B cell (primary cell): ENCODE measurements around the gene CACNG8. TPM values are rescaled to one million over a fixed set of nuclear protein-coding genes. Genes with fewer than 3 reads are reported as not detected.

ENCODE experiments used
- ATAC-seq: fragments of 200-7000 bp; cut with Tn5 transposase; one replicate; pipeline ENCODE4 v1.10.0; 2021; ENCODE audit warnings: low read depth, mild to moderate bottlenecking, moderate number of reproducible peaks, moderate library complexity
- CTCF ChIA-PET: fragments of 350-600 bp; sonication (Branson Sonifier 250); formaldehyde crosslinking; loops from one replicate; lab custom pipeline; 2021; ENCODE audit warnings: antibody characterized with exemption, inconsistent platforms; lab: Charles Lee
- POLR2A ChIA-PET: fragments of 350-600 bp; sonication (Branson Sonifier 250); formaldehyde crosslinking; loops from one replicate; lab custom pipeline; 2021; ENCODE audit warnings: antibody characterized with exemption; lab: Charles Lee
- DNase-seq: peaks from one replicate; pipeline ENCODE4 v3.0.0; 2013
- H2AFZ ChIP-seq: 2 replicates; pipeline ENCODE4 v1.6.1; 2012; ENCODE audit warnings: mild to moderate bottlenecking, low read depth, low read length; ENCODE audit not compliant: insufficient read depth, poor library complexity, severe bottlenecking
- H3K27ac ChIP-seq, 2 donors: 1 replicate in 1 of 2; 2 replicates in 1 of 2; pipeline ENCODE4 v1.5.1; 2012 to 2013; ENCODE audit warnings: low read length in 2 of 2, mild to moderate bottlenecking in 2 of 2, moderate library complexity in 1 of 2
- H3K27me3 ChIP-seq, 4 experiments: fragments of 200-600 bp in 1 of 4; sonication (generic) in 1 of 4; replicated peaks in 1 of 4; 1 replicate in 2 of 4; 2 replicates in 2 of 4; pipeline versions ENCODE4 v1.6.1 to v1.7.0; 2013 to 2016; ENCODE audit warnings: low read length in 3 of 4, mild to moderate bottlenecking in 2 of 4, mixed read lengths in 1 of 4, moderate library complexity in 1 of 4; ENCODE audit not compliant: insufficient read depth in 4 of 4, control insufficient read depth in 3 of 4; ENCODE audit errors: control extremely low read depth in 1 of 4
- H3K36me3 ChIP-seq, 2 experiments: replicated peaks in 1 of 2; 1 replicate in 1 of 2; 2 replicates in 1 of 2; pipeline versions ENCODE4 v1.6.1 to v1.7.1; 2013; ENCODE audit warnings: low read length in 1 of 2; ENCODE audit not compliant: insufficient read depth in 2 of 2, control insufficient read depth in 1 of 2; ENCODE audit errors: control extremely low read depth in 1 of 2, extremely low read depth in 1 of 2
- H3K4me1 ChIP-seq, 2 donors: fragments of 200-600 bp in 1 of 2; sonication (generic) in 1 of 2; 1 replicate in 1 of 2; 2 replicates in 1 of 2; pipeline versions ENCODE4 v1.5.1 to v1.6.1; 2013 to 2017; ENCODE audit warnings: low read length in 2 of 2; ENCODE audit not compliant: control insufficient read depth in 2 of 2, insufficient read depth in 2 of 2
- H3K4me2 ChIP-seq: replicated peaks from 2 replicates; pipeline ENCODE3; 2012; ENCODE audit warnings: mild to moderate bottlenecking, low read depth, low read length; ENCODE audit not compliant: poor library complexity, severe bottlenecking
- H3K4me3 ChIP-seq, 5 experiments: fragments of 200-600 bp in 1 of 5; sonication (generic) in 1 of 5; 1 replicate in 3 of 5; 2 replicates in 2 of 5; pipeline versions ENCODE4 v1.5.1 to v1.7.0; 2011 to 2016; ENCODE audit warnings: low read length in 4 of 5, mild to moderate bottlenecking in 4 of 5, low read depth in 2 of 5, control low read depth in 1 of 5, moderate library complexity in 1 of 5; ENCODE audit not compliant: insufficient read depth in 1 of 5; ENCODE audit errors: control extremely low read depth in 1 of 5, extremely low read depth in 1 of 5
- H3K79me2 ChIP-seq: fragments of 200-600 bp; sonication (generic); one replicate; pipeline ENCODE4 v1.6.0; 2016; ENCODE audit warnings: low read length; ENCODE audit not compliant: control insufficient read depth, insufficient read depth
- H3K9ac ChIP-seq: fragments of 200-600 bp; sonication (generic); 2 replicates; pipeline ENCODE4 v1.6.1; 2017; ENCODE audit warnings: mild to moderate bottlenecking, low read length, moderate library complexity
- H3K9me3 ChIP-seq, 3 donors: one replicate each; pipeline versions ENCODE4 v1.6.1 to v1.7.1; 2013; ENCODE audit warnings: low read length in 2 of 3; ENCODE audit not compliant: control insufficient read depth in 2 of 3, insufficient read depth in 1 of 3; ENCODE audit errors: control extremely low read depth in 1 of 3
- H4K20me1 ChIP-seq: 2 replicates; pipeline ENCODE4 v1.6.0; 2012; ENCODE audit warnings: mild to moderate bottlenecking, low read length; ENCODE audit not compliant: insufficient read depth, control insufficient read depth, poor library complexity, severe bottlenecking
- H3K27ac Mint-ChIP-seq: one replicate; pipeline ENCODE4 v1.8.0; 2021; ENCODE audit warnings: mixed read lengths
- H3K27me3 Mint-ChIP-seq: one replicate; pipeline ENCODE4 v1.8.0; 2021; ENCODE audit warnings: mixed read lengths
- H3K4me1 Mint-ChIP-seq: one replicate; pipeline ENCODE4 v1.8.0; 2021; ENCODE audit warnings: mixed read lengths
- H3K4me3 Mint-ChIP-seq: one replicate; pipeline ENCODE4 v1.8.0; 2021; ENCODE audit warnings: mixed read lengths
- H3K9me3 Mint-ChIP-seq: one replicate; pipeline ENCODE4 v1.8.0; 2022; ENCODE audit warnings: mixed read lengths; ENCODE audit not compliant: insufficient read depth
- CTCF ChIP-seq: fragments of 200-600 bp; IDR thresholded peaks from one replicate; pipeline ENCODE4 v1.8.0; 2022; ENCODE audit warnings: antibody characterized with exemption, mild to moderate bottlenecking
- EZH2 ChIP-seq: IDR thresholded peaks from 2 replicates; pipeline ENCODE4 v1.6.1; 2012; ENCODE audit warnings: borderline replicate concordance, low read depth, mild to moderate bottlenecking, moderate library complexity, low read length; ENCODE audit not compliant: insufficient read depth, poor library complexity, severe bottlenecking
- WGBS: methylation state at CpG from one replicate; pipeline ENCODE4 v1.1.5; 2013; ENCODE audit warnings: missing lambda C conversion rate; ENCODE audit not compliant: insufficient coverage; 5-methylcytosine and 5-hydroxymethylcytosine counted together
- intact Hi-C: fragments of 100-400 bp; cut with micrococcal nuclease; formaldehyde crosslinking; loops from one replicate; pipeline ENCODE4 v1.10.0; 2022
- polyA plus RNA-seq: library from polyadenylated mRNA; depleted of rRNA; stranded (reverse); fragments of >200 nt; gene quantifications from 2 replicates; pipeline ENCODE4 v1.2.3, GENCODE V29; 2012
- total RNA-seq, 2 donors: library from RNA; stranded (reverse); fragments of 120-200 nt in 1 of 2; gene quantifications; 1 replicate in 1 of 2; 2 replicates in 1 of 2; pipeline versions ENCODE4 v1.2.3 to v1.2.4, GENCODE V29; 2013 to 2022

CACNG8 gene
- total and polyA plus RNA-seq, 2 donors (not counting 1 experiment from before 2014, with no cell fraction given), result not detected

- H3K27me3 ChIP-seq, result peaks cover 0 to 28% (median 6%) of the 10 kb centered on the region in 4 experiments
- no peaks in the 10 kb centered on the region for H4K20me1 ChIP-seq
- no peaks in the 10 kb centered on the region for H3K79me2 ChIP-seq
- H3K27ac ChIP-seq, result no peak overlapping the region
- Mint-ChIP-seq H3K27ac (no peak overlapping the region), H3K9me3 (no peaks in the 10 kb centered on the region), H3K27me3 (peaks cover 49% of the 10 kb centered on the region), H3K4me1 (peaks cover 3% of the 10 kb centered on the region), H3K4me3 (no peak overlapping the region)
- H3K9ac ChIP-seq, result no peak overlapping the region
- TF ChIP-seq EZH2, result no peak
- TF ChIP-seq CTCF, result no peak
- peaks cover 0 to 20% (median 0%) of the 10 kb centered on the region in 3 donors for H3K9me3 ChIP-seq
- 26% methylated on average over 43 of the region's 43 CpGs for WGBS
- no peak overlapping the region for H2AFZ ChIP-seq
- ChIA-PET CTCF (no interaction called here), POLR2A (no interaction called here)
- no peak overlapping the region for H3K4me3 ChIP-seq
- intact Hi-C loops, result no loop called here
- ATAC-seq (no peak), DNase-seq (no peak)
- H3K36me3 ChIP-seq, result no peaks in the 10 kb centered on the region
- H3K4me1 ChIP-seq, result peaks cover 4% of the 10 kb centered on the region in 2 donors
- no peak overlapping the region for H3K4me2 ChIP-seq
Observed at GRCh38 chr19:53992815-53993214, 30.1 kb downstream of the CACNG8 start.

GRCh38 chr19:53993448-53993847, 30.7 kb downstream of the CACNG8 start:
- no peak overlapping the region for H3K27ac ChIP-seq
- no peak overlapping the region for H3K9ac ChIP-seq
- H3K9me3 Mint-ChIP-seq, result no peaks in the 10 kb centered on the region
- WGBS, result 66% methylated on average over 3 of the region's 3 CpGs
- H3K79me2 ChIP-seq, result no peaks in the 10 kb centered on the region
- H3K27me3 ChIP-seq, result peaks cover 0 to 28% (median 6%) of the 10 kb centered on the region in 4 experiments
- no peak overlapping the region for H3K4me3 ChIP-seq
- TF ChIP-seq CTCF (no peak), EZH2 (no peak)
- intact Hi-C loops, result no loop called here
- no peak overlapping the region for H3K4me3 Mint-ChIP-seq
- H3K27me3 Mint-ChIP-seq, result peaks cover 49% of the 10 kb centered on the region
- H3K9me3 ChIP-seq, result peaks cover 0 to 20% (median 0%) of the 10 kb centered on the region in 3 donors
- H3K4me1 Mint-ChIP-seq, result peaks cover 3% of the 10 kb centered on the region
- no peaks in the 10 kb centered on the region for H3K36me3 ChIP-seq
- no peak overlapping the region for H2AFZ ChIP-seq
- no peak for ATAC-seq
- ChIA-PET POLR2A (no interaction called here), CTCF (no interaction called here)
- no peak for DNase-seq
- H4K20me1 ChIP-seq, result no peaks in the 10 kb centered on the region
- peaks cover 4% of the 10 kb centered on the region in 2 donors for H3K4me1 ChIP-seq
- no peak overlapping the region for H3K27ac Mint-ChIP-seq
- H3K4me2 ChIP-seq, result no peak overlapping the region
